VCaP (cell line): ENCODE data around the gene PAQR3.

ENCODE experiments used
- H3K27ac ChIP-seq: fragments of 450-650 bp; 2 replicates; pipeline ENCODE4 v1.5.1; 2017
- CTCF ChIP-seq: fragments of 450-650 bp; conservative IDR thresholded peaks from 2 replicates; pipeline ENCODE4 v1.5.1; 2017; ENCODE audit warnings: mild to moderate bottlenecking, moderate library complexity

Gene PAQR3

GRCh38 chr4:78862314-78862737 is 76.9 kb downstream of the PAQR3 start:
- no peak for TF ChIP-seq CTCF
- H3K27ac ChIP-seq: no peak overlapping the region
